Transverse colon (tissue), 4 donors: ENCODE data around the gene DLK2. TPM values are rescaled to one million over a fixed set of nuclear protein-coding genes. Genes with fewer than 3 reads are reported as not detected.

Source experiments
- DNase-seq: peaks from one replicate; pipeline ENCODE4 v3.0.0-alpha.2; 2019
- H3K27ac ChIP-seq, 4 donors: fragments of 200-600 bp; sonication (generic); 2 replicates each; pipeline ENCODE4 v1.5.1; 2016 to 2018; ENCODE audit warnings: inconsistent platforms in 4 of 4
- H3K27me3 ChIP-seq: fragments of 200-600 bp; sonication (generic); 2 replicates; pipeline ENCODE4 v1.5.1; 2017; ENCODE audit warnings: inconsistent platforms
- H3K36me3 ChIP-seq, 4 donors: fragments of 200-600 bp; sonication (generic); 2 replicates each; pipeline ENCODE4 v1.5.1; 2017 to 2019; ENCODE audit warnings: inconsistent platforms in 4 of 4
- H3K4me1 ChIP-seq, 4 donors: fragments of 200-600 bp; sonication (generic); 2 replicates each; pipeline ENCODE4 v1.5.1; 2017 to 2020; ENCODE audit warnings: inconsistent platforms in 4 of 4
- H3K4me3 ChIP-seq, 4 donors: fragments of 200-600 bp; sonication (generic); 1 replicate in 1 of 4; 2 replicates in 3 of 4; pipeline versions ENCODE4 v1.5.1 to v1.6.1; 2017 to 2019; ENCODE audit warnings: inconsistent platforms in 4 of 4
- H3K9me3 ChIP-seq, 2 donors: fragments of 200-600 bp; sonication (generic); 2 replicates each; pipeline ENCODE4 v1.5.1; 2017 to 2019; ENCODE audit warnings: inconsistent platforms in 2 of 2
- CTCF ChIP-seq, 5 experiments: fragments of 200-600 bp in 3 of 5; fragments of 450-650 bp in 2 of 5; sonication (generic) in 3 of 5; IDR thresholded peaks; 1 replicate in 2 of 5; 2 replicates in 3 of 5; pipeline ENCODE4 v1.5.1; 2016 to 2017; ENCODE audit warnings: antibody characterized with exemption in 5 of 5, inconsistent platforms in 3 of 5, mild to moderate bottlenecking in 2 of 5, moderate library complexity in 1 of 5
- EP300 ChIP-seq: sonication (generic); formaldehyde crosslinking; IDR thresholded peaks from one replicate; pipeline ENCODE4 v1.6.1; 2017; ENCODE audit warnings: antibody characterized with exemption, low read depth
- POLR2A ChIP-seq: fragments of 450-650 bp; IDR thresholded peaks from one replicate; pipeline ENCODE4 v1.6.1; 2016; ENCODE audit warnings: antibody characterized with exemption, mild to moderate bottlenecking, moderate library complexity
- POLR2AphosphoS5 ChIP-seq, 3 donors: sonication (generic); formaldehyde crosslinking; IDR thresholded peaks; one replicate each; pipeline ENCODE4 v1.6.1; 2016; ENCODE audit warnings: antibody characterized with exemption in 3 of 3
- WGBS, 2 donors: methylation state at CpG; one replicate each; pipeline ENCODE4 v1.1.5; 2018; ENCODE audit warnings: low coverage in 1 of 2; 5-methylcytosine and 5-hydroxymethylcytosine counted together
- in situ Hi-C, 4 donors: fragments of 200-750 bp; cut with MboI; loops; one replicate each; pipeline versions ENCODE4 v1.15.0 to v1.15.1; 2017; ENCODE audit warnings: low sequenced_read_pairs in 3 of 4, low pct_ligation_motif_present in 1 of 4, low pct_unique_long_range_greater_than_20kb in 1 of 4
- intact Hi-C: fragments of 100-400 bp; cut with DNase I; formaldehyde crosslinking; loops from one replicate; pipeline ENCODE4 v1.15.1; 2023; ENCODE audit warnings: low total_unique reads
- total RNA-seq, 4 donors: library from RNA; depleted of rRNA; stranded (reverse); fragments of >200 nt; gene quantifications; one replicate each; pipeline ENCODE4 v1.1.0, GENCODE V29; 2016

Gene DLK2
- total RNA-seq, 4 donors from 2014 or later, result 0.95 to 1.1 TPM; not detected in 2

- intact Hi-C loops, result no loop called here
- Histone ChIP-seq H3K36me3 (no peaks in the 10 kb centered on the region), H3K27me3 (no peaks in the 10 kb centered on the region), H3K4me1 (peaks cover 7 to 22% (median 13%) of the 10 kb centered on the region in 4 donors), H3K27ac (peak overlapping the region; percentile 81 to 87 (median 84)), H3K9me3 (no peaks in the 10 kb centered on the region), H3K4me3 (peak overlapping the region; percentile 65 to 78 (median 76))
- 19% methylated on average over 3 of the region's 3 CpGs; no CpG with 5 or more reads in 1 of the 2 donors for WGBS, 2 donors
- in situ Hi-C loops, result no loop called here
- TF ChIP-seq POLR2AphosphoS5 (IDR thresholded peaks at IDR 0.05) (no peak), POLR2A (no peak), CTCF (IDR thresholded peaks at IDR 0.05) (no peak), EP300 (no peak)
- no peak for DNase-seq
Measured at GRCh38 chr6:43478008-43478372, 22.6 kb upstream of the DLK2 start.

- Histone ChIP-seq H3K4me1 (peaks cover 7 to 22% (median 13%) of the 10 kb centered on the region in 4 donors), H3K27me3 (no peaks in the 10 kb centered on the region)
- intact Hi-C loops, result no loop called here
Measured at GRCh38 chr6:43477235-43478007, 22.1 kb upstream of the DLK2 start, which contains the start of gene TJAP1. TJAP1 (plus strand) TSS chr6:43477570; CDS start chr6:43499002, 21,432 bp downstream.

GRCh38 chr6:43476746-43477145, 21.4 kb upstream of the DLK2 start:
- no peaks in the 10 kb centered on the region for H3K36me3 ChIP-seq
- H3K4me3 ChIP-seq, result peak overlapping the region in 3 of 4 donors; percentile 65 to 77 (median 74)
- in situ Hi-C loops (no loop called here), intact Hi-C loops (no loop called here)
- peaks cover 7 to 22% (median 13%) of the 10 kb centered on the region in 4 donors for H3K4me1 ChIP-seq
- no peaks in the 10 kb centered on the region for H3K9me3 ChIP-seq
- no peak for TF ChIP-seq EP300
- no peak for DNase-seq
- 10 to 30% methylated on average over 2 of the region's 2 CpGs for WGBS, 2 donors
- peak overlapping the region; percentile 81 to 87 (median 84) for H3K27ac ChIP-seq
- H3K27me3 ChIP-seq, result no peaks in the 10 kb centered on the region

More at GRCh38 chr6:43477235-43478007, 22.1 kb upstream of the DLK2 start, which contains the start of gene TJAP1:
- H3K9me3 ChIP-seq, result no peaks in the 10 kb centered on the region
- peak; percentile 96 for DNase-seq
- peak within 1 kb of the TSS; percentile 65 to 78 (median 76) for H3K4me3 ChIP-seq
- TF ChIP-seq POLR2AphosphoS5 (IDR thresholded peaks at IDR 0.05) (peak; percentile 87 to 92 (median 90)), CTCF (IDR thresholded peaks at IDR 0.05) (no peak), EP300 (no peak), POLR2A (peak; percentile 81)
- in situ Hi-C loops, result no loop called here
- peak within 1 kb of the TSS; percentile 81 to 87 (median 84) for H3K27ac ChIP-seq
- 2% methylated on average over 8 to 34 of the region's 34 CpGs for WGBS, 2 donors
- no peaks in the 10 kb centered on the region for H3K36me3 ChIP-seq

- TF ChIP-seq POLR2AphosphoS5 (IDR thresholded peaks at IDR 0.05), result no peak
- TF ChIP-seq POLR2A, result no peak
- TF ChIP-seq CTCF (IDR thresholded peaks at IDR 0.05), result no peak
- no peak for TF ChIP-seq EP300
- WGBS, 2 donors, result 82 to 100% methylated on average over 1 to 6 of the region's 6 CpGs
- in situ Hi-C loops (no loop called here), intact Hi-C loops (no loop called here)
- Histone ChIP-seq H3K27ac (no peak overlapping the region), H3K4me1 (peaks cover 7 to 20% (median 13%) of the 10 kb centered on the region in 4 donors), H3K9me3 (no peaks in the 10 kb centered on the region), H3K36me3 (no peaks in the 10 kb centered on the region), H3K27me3 (no peaks in the 10 kb centered on the region), H3K4me3 (no peak overlapping the region)
- no peak for DNase-seq
Measured at GRCh38 chr6:43475516-43475915, 20.2 kb upstream of the DLK2 start.
